MCF 10A (cell line): ENCODE measurements around the gene TRAPPC3. TPM values are rescaled to one million over a fixed set of nuclear protein-coding genes. Genes with fewer than 3 reads are reported as not detected.

ENCODE experiments used
- BruUV-seq: library from RNA; stranded (reverse); fragments of 400-500 nt; replicated peaks from 2 replicates; lab custom pipeline; 2021; lab: Mats Ljungman, UMichigan
- CTCF ChIA-PET: fragments of 300-600 bp; sonication (Branson Sonifier 250); formaldehyde crosslinking; extraction: SDS; loops from one replicate; lab custom pipeline; 2021; ENCODE audit warnings: antibody characterized with exemption, inconsistent platforms; lab: Yijun Ruan, JAX
- POLR2A ChIA-PET: fragments of 300-600, 350-650 bp; sonication (Branson Sonifier 250); formaldehyde crosslinking; extraction: SDS; loops from one replicate; lab custom pipeline; 2020; ENCODE audit warnings: antibody characterized with exemption, inconsistent platforms; lab: Yijun Ruan, JAX
- DNase-seq: peaks from one replicate; pipeline ENCODE4 v3.0.0-alpha.2; 2018; ENCODE audit not compliant: unreplicated experiment
- H3K27ac Mint-ChIP-seq: one replicate; pipeline ENCODE4 v1.8.0; 2022; ENCODE audit warnings: mild to moderate bottlenecking, low read depth, mixed read lengths; ENCODE audit not compliant: unreplicated experiment
- H3K27me3 Mint-ChIP-seq: one replicate; pipeline ENCODE4 v1.8.0; 2022; ENCODE audit warnings: mixed read lengths; ENCODE audit not compliant: insufficient read depth, unreplicated experiment
- H3K36me3 Mint-ChIP-seq: one replicate; pipeline ENCODE4 v1.8.0; 2022; ENCODE audit warnings: mild to moderate bottlenecking, moderate library complexity, mixed read lengths; ENCODE audit not compliant: insufficient read depth, unreplicated experiment
- H3K4me1 Mint-ChIP-seq: one replicate; pipeline ENCODE4 v1.8.0; 2022; ENCODE audit warnings: mixed read lengths; ENCODE audit not compliant: insufficient read depth, unreplicated experiment
- H3K4me3 Mint-ChIP-seq: one replicate; pipeline ENCODE4 v1.8.0; 2022; ENCODE audit warnings: mild to moderate bottlenecking, moderate library complexity, mixed read lengths; ENCODE audit not compliant: unreplicated experiment
- H3K9me3 Mint-ChIP-seq: one replicate; pipeline ENCODE4 v1.8.0; 2022; ENCODE audit warnings: mixed read lengths; ENCODE audit not compliant: unreplicated experiment
- CTCF ChIP-seq: fragments of 200-600 bp; IDR thresholded peaks from one replicate; pipeline ENCODE4 v1.8.0; 2022; ENCODE audit warnings: antibody characterized with exemption, mild to moderate bottlenecking; ENCODE audit not compliant: unreplicated experiment
- intact Hi-C: fragments of 100-400 bp; cut with micrococcal nuclease; formaldehyde crosslinking; loops from 2 replicates; pipeline ENCODE4 v1.14.1; 2022
- total RNA-seq: library from RNA; stranded (reverse); gene quantifications from 2 replicates; pipeline ENCODE4 v1.2.3, GENCODE V29; 2022

The TRAPPC3 gene
- total RNA-seq, 1 experiment from 2014 or later, result 72.8 TPM

- H3K4me1 Mint-ChIP-seq, result peaks cover 24% of the 10 kb centered on the region
- BruUV-seq, result no TSS peak
- intact Hi-C loops, result no loop called here
- ChIA-PET POLR2A (interaction anchor here (0.8 to 5.2 kb wide), 9 partner anchors 11 to 220 kb away, joined by 3 to 94 read pairs (median 9); partner anchors contain the start of genes AGO3, SH3D21 and THRAP3), CTCF (interaction anchor here (0.6 to 7.8 kb wide), 7 partner anchors 11 to 240 kb away, joined by 3 to 194 read pairs (median 11); no protein-coding TSS in a partner anchor)
- DNase-seq, result no peak
- no peaks in the 10 kb centered on the region for H3K27me3 Mint-ChIP-seq
- H3K9me3 Mint-ChIP-seq, result no peaks in the 10 kb centered on the region
- TF ChIP-seq CTCF, result no peak
- H3K27ac Mint-ChIP-seq, result peak overlapping the region; percentile 100
- H3K36me3 Mint-ChIP-seq, result peaks cover 7% of the 10 kb centered on the region
- peak overlapping the region; percentile 100 for H3K4me3 Mint-ChIP-seq
Observed at GRCh38 chr1:36151134-36151844, 2.0 kb upstream of the TRAPPC3 start.

GRCh38 chr1:36150296-36151133, 1.2 kb upstream of the TRAPPC3 start:
- H3K27ac Mint-ChIP-seq, result peak overlapping the region; percentile 100
- H3K4me3 Mint-ChIP-seq, result peak overlapping the region; percentile 100
- ChIA-PET CTCF (interaction anchor here (0.6 to 7.8 kb wide), 34 partner anchors 11 to 1275 kb away, joined by 3 to 194 read pairs (median 7); partner anchors contain the start of genes LSM10 and THRAP3), POLR2A (interaction anchor here (0.6 to 5.2 kb wide), 39 partner anchors 11 to 1327 kb away, joined by 3 to 94 read pairs (median 5); partner anchors contain the start of genes AGO3, LSM10, MRPS15 and OSCP1)
- H3K27me3 Mint-ChIP-seq, result no peaks in the 10 kb centered on the region
- intact Hi-C loops, result no loop called here
- H3K9me3 Mint-ChIP-seq, result no peaks in the 10 kb centered on the region
- DNase-seq, result peak; percentile 95
- TF ChIP-seq CTCF, result no peak
- H3K36me3 Mint-ChIP-seq, result peaks cover 7% of the 10 kb centered on the region
- BruUV-seq, result no TSS peak
- H3K4me1 Mint-ChIP-seq, result peaks cover 24% of the 10 kb centered on the region

- no peaks in the 10 kb centered on the region for H3K9me3 Mint-ChIP-seq
- H3K4me3 Mint-ChIP-seq, result peak overlapping the region; percentile 100
- ChIA-PET POLR2A (interaction anchor here (0.6 to 5.2 kb wide), 42 partner anchors 12 to 1365 kb away, joined by 3 to 94 read pairs (median 4); partner anchors contain the start of genes AGO3, LSM10, MEAF6 and MRPS15), CTCF (interaction anchor here (0.7 to 7.8 kb wide), 35 partner anchors 10 to 1275 kb away, joined by 3 to 194 read pairs (median 7); partner anchors contain the start of genes LSM10 and THRAP3)
- no TSS peak for BruUV-seq
- intact Hi-C loops, result loop anchor here (1.0 kb wide), 7 partner anchors 11 to 270 kb away; partner anchors contain the start of gene THRAP3
- peaks cover 24% of the 10 kb centered on the region for H3K4me1 Mint-ChIP-seq
- no peak for DNase-seq
- peaks cover 7% of the 10 kb centered on the region for H3K36me3 Mint-ChIP-seq
- H3K27me3 Mint-ChIP-seq, result no peaks in the 10 kb centered on the region
- H3K27ac Mint-ChIP-seq, result peak overlapping the region; percentile 100
- TF ChIP-seq CTCF, result no peak
Observed at GRCh38 chr1:36149973-36150295, 648 bp upstream of the TRAPPC3 start.
